Measurements from ENCODE around the gene GPR162.

Gene GPR162

GRCh38 chr12:6834873-6835272 lies 13.3 kb downstream of the GPR162 start:
- DNase-seq (ENCODE audit: low read depth) = no peak

DNA sequence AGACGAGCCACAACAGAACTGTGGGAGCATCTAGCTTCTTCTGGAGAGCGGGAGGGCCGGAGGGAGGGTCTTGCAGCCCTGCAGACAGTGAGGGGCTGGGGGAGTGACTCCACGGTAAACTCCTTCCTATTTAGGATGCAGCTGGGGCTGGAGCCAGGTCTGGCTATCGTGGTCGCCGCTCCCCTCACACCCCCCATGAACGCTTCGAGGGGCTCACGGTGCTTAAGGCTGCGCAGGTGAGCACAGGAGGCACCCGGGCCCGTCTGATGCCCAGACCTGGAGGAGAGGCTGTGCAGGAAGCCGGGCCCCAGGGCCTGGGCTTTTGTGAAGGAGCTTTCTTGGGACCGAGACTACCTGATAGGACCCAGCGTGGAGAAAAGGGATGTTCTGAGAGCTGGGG lies 15.2 kb downstream of the GPR162 start:
- no peak for DNase-seq (ENCODE audit: low read depth)

DNA sequence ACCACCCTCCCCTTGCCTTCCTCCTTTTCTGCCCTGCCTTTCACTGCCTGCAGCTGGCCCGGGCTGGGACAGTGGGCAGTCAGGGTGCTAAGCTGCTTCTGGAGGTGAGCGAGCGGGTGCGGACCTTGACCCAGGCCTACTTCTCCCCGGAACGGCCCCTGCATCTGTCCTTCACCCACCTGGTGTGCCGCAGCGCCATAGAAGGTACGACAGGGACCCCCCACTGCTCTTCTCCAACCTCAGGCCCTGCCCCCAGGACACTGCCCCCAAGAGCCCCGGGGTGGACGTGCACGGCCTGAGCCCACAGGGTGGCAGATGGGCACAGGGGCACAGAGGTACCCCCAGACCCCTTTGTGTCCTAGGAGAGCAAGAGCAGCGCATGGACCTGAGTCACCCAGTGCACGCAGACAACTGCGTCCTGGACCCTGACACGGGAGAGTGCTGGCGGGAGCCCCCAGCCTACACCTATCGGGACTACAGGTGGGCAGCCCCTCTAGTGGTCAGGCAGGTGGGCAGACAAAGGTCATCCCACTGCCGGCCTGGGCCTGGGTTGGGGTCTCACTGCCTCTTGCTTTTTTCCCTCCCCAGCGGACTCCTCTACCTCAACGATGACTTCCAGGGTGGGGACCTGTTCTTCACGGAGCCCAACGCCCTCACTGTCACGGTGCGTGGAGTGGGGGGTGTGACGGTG lies 15.9 kb downstream of the GPR162 start:
- DNase-seq (ENCODE audit: low read depth) = no peak

- no peak for DNase-seq (ENCODE audit: low read depth)
Observed at GRCh38 chr12:6838854-6839253, 17.2 kb downstream of the GPR162 start.

- no peak for DNase-seq (ENCODE audit: low read depth)
Observed at GRCh38 chr12:6839482-6840201, 18.0 kb downstream of the GPR162 start.

DNA sequence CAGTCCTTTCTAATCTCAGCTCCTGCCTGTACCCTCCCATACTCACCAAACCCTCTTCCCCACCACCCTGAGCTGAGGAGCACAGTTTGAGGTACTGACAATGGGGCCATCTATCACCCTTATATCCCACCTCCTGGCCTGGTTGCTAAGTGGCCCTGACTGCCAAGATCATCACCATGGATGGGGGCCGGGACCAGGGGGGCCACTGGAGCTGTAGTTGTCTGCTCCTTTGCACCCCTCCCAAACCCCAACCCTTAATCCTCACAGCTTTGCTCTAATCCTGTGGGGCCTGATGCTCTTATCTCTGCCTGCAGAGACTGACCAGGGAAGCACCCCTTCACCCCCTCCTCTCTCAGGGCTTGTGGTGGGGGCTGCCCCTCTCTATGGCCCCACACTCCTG lies 18.7 kb downstream of the GPR162 start:
- DNase-seq (ENCODE audit: low read depth) = no peak

GRCh38 chr12:6840761-6841515 lies 19.3 kb downstream of the GPR162 start, which contains the start of gene GNB3:
Gene GNB3 (plus strand): TSS chr12:6840925. CDS start chr12:6841288, 363 bp downstream.
- DNase-seq (ENCODE audit: low read depth) = no peak

DNA sequence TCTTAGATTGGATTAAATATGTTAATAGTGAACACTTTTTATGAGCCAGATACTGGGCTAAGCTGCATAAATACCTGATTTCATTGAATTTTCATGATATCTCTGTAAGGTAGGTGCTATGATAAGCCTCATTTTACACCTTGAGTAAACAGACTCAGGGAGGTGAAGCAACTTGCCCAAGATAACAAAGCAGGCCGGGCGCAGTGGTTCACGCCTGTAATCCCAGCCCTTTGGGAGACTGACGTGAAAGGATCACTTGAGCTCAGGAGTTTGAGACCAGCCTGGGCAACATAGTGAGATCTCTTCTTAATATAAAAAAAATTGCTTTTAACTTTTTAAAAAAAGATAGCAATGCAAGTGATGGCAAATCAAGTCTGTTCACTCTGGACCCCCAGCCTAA lies 20.5 kb downstream of the GPR162 start:
- DNase-seq (ENCODE audit: low read depth) = no peak

DNA sequence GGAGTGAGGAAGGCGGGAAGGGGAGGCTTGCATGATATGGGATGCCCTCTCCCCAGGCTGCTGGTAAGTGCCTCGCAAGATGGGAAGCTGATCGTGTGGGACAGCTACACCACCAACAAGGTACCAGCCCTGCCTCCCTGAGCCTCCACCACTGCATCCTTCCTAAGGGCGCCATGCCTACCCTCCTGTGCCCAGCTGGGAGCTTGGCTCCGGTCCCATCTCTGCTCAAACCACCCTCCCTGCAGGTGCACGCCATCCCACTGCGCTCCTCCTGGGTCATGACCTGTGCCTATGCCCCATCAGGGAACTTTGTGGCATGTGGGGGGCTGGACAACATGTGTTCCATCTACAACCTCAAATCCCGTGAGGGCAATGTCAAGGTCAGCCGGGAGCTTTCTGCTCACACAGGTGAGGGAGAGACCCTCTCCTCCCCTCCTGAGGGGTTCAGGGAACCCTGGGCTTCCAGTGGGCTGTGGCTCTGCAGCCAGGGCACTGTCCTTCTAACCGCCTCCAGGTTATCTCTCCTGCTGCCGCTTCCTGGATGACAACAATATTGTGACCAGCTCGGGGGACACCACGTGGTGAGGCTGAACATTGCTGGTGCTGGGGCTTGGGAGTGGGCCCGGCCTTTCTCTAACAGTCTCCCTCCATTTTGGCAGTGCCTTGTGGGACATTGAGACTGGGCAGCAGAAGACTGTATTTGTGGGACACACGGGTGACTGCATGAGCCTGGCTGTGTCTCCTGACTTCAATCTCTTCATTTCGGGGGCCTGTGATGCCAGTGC lies 21.7 kb downstream of the GPR162 start:
- DNase-seq (ENCODE audit: low read depth) = no peak

DNA sequence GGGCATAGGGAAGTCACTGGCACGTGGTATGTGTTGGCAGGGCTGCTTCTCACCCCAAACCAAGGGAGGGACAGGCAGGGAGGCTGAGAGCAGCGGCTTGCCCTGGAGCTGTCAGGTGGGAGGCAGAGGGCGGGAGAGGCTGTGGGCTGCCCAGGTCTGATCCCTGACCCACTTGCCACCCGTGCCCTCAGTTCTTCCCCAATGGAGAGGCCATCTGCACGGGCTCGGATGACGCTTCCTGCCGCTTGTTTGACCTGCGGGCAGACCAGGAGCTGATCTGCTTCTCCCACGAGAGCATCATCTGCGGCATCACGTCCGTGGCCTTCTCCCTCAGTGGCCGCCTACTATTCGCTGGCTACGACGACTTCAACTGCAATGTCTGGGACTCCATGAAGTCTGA lies 23.8 kb downstream of the GPR162 start:
- no peak for DNase-seq (ENCODE audit: low read depth)

- no peak for DNase-seq (ENCODE audit: low read depth)
Observed at GRCh38 chr12:6846316-6846869, 24.8 kb downstream of the GPR162 start.

GRCh38 chr12:6847676-6848075 lies 26.1 kb downstream of the GPR162 start:
- DNase-seq (ENCODE audit: low read depth) = no peak

- no peak for DNase-seq (ENCODE audit: low read depth)
Observed at GRCh38 chr12:6849427-6849826, 27.8 kb downstream of the GPR162 start.

DNA sequence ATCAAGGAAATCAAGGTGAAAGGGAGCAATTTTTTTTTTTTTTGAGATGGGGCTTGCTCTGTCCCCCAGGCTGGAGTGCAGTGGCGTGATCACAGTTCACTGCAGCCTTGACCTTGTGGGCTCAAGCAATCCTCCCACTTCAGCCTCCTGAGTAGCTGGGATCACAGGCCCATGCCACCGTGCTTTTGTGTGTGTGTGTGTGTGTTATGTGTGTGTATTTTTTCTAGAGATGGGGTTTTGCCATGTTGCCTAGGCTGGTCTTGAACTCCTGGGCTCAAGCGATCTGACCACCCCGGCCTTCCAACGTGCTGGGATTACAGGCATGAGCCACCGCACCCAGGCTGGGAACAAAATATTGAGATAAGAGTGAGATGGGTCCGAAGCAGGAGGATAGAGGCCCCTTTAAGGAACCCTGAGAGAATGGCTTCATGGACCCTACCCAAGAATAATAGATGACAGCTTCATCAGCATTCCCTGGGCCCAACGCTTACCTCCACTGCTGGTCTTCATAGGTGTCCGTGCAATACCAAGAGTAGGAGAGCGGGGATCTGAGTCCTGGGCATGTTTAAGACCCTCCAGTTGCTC lies 28.4 kb downstream of the GPR162 start:
- no peak for DNase-seq (ENCODE audit: low read depth)

GRCh38 chr12:6850796-6851152 lies 29.2 kb downstream of the GPR162 start:
- no peak for DNase-seq (ENCODE audit: low read depth)

DNA sequence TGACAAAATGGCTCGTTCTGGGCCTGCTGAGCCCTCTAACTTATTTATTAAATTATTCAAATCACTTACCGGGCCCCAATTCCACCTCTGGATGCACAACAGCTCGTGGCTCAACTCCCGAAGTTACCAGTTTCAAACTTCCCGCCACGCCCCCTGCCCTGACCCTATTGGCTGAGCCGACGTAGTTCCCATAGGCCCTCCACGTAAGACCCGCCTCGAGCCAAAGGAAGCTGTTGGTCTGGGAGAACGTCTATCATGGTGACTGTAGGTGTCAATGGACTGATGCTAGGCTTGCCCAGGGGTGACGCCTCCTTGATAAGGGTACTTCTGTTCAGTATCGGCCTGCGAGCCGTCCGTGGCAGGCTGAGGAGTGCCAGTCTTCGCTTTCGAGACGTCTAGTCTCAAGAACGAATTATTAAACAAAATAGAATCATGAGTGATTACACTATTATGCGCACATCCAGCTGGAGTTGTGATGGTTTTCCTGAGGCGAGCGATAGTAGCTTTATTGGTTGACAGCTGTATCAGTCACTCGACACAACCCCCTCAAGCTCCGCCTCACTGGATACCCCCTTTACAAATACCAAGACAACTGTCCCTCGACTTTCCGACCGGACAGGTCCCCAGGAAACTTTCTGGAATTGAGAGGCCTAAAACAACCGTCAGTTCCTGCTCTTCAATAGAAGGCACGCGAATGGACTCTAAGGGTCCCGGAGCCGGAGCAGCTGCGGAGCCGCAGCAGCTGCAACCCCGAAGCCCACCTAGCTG lies 29.7 kb downstream of the GPR162 start, which contains the start of gene CDCA3:
Gene CDCA3, minus strand, starts transcription at position 134 of the 768 bp plus-strand sequence. CDS start 334 bp downstream, outside the sequence.
- peak; percentile 72 for DNase-seq (ENCODE audit: low read depth)

GRCh38 chr12:6851921-6852650 lies 30.5 kb downstream of the GPR162 start, which contains the start of gene USP5:
Gene USP5 (plus strand): TSS chr12:6852150. CDS start chr12:6852180, 30 bp downstream.
- peak; percentile 96 for DNase-seq (ENCODE audit: low read depth)

DNA sequence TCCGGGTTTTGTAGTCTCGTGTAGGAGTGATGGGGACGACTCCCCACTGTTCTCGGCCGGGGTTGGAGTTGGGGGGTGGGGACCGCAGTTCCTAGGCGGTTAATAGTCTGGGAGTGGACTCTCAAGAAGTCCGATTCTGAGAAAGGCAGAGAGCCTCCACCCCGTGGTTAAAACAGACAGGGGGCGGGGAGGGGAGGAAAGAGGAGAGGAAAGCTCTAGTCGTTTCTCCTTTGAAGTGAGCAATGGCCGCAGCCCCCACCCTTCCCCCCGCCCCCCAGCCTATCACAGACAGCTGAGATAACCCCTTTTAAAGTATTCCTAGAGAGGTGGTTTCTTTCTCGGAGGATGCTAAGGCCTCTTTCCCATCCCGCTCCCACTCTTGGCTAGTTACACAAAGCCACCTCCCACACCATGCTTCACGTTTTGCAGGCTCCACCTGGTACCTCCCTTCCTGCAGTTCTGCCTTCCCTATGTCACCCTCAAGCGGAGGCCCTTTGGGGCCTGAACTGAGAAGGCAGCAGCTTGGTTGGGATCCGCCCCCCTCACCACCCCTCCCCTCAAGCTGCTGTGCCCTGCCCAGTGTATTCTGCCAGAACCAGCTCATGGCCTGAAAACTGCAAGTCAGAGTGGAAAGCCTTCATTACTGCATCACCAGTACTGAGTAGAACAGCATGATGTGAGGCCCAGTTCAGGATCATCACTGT lies 31.2 kb downstream of the GPR162 start:
- DNase-seq (ENCODE audit: low read depth) = no peak

DNA sequence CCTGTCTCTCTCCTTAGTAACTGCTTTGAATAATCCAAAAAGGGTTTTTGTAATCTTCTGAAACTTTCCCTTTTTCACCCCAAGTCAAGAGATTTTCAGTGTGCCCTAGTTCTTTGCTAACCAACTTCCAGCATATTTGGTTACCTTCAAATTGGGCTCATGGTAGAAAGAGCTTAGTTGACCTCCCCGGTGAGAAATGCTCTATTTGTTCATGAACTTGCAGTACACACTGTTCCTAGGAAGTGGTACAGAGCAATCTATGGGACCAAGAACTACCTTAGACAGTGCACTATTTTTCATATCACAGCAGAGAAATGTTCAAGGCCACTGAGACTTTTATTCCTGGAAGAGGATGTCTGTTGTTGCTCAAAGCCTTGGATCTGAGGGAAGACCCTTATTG lies 32.0 kb downstream of the GPR162 start:
- no peak for DNase-seq (ENCODE audit: low read depth)
